ENCODE measurements around the gene PRSS53.
"Not testable (repeated sequence)": the region's sequence is repeated elsewhere in the genome, so short reads cannot be mapped to it uniquely, and the experiment has no call there.

Gene PRSS53

DNA sequence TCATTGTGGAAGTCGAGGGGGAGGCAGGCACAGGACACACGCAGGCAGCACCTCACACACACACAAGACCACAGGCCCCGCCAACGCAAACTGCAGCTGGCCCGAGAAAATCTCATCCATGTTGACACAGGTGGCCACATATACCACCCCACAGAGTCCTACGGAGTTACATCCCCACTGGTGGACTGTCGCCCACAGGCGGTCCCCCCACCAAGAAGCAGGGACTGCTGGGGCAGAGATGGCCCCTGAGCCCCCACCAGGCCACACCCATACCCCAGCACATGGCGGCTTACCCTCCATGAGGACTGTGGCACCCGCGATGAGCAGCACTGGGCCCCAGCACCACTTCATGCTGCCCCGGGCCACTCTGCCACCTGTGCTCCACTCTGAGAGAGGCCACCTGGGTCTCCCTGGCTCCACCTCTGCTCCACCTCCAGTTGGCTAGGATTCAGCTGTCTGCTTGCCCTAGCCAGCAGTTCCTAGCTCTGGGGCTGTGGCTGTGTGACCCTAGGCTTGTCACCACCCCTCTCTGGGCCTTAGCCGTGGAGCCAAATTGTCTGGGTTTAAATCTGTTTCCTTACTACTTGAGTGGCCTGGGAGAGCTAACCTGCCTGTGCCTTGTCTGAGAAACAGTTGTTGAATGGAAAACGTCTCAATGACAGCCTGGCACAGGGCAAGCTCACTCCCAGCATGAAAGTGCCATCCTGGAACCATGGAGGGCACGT, at the start of gene PRSS53:
PRSS53 (minus strand) TSS at position 485 of the 725 bp plus-strand sequence; CDS start at position 351, 134 bp downstream.
- no peak for DNase-seq

DNA sequence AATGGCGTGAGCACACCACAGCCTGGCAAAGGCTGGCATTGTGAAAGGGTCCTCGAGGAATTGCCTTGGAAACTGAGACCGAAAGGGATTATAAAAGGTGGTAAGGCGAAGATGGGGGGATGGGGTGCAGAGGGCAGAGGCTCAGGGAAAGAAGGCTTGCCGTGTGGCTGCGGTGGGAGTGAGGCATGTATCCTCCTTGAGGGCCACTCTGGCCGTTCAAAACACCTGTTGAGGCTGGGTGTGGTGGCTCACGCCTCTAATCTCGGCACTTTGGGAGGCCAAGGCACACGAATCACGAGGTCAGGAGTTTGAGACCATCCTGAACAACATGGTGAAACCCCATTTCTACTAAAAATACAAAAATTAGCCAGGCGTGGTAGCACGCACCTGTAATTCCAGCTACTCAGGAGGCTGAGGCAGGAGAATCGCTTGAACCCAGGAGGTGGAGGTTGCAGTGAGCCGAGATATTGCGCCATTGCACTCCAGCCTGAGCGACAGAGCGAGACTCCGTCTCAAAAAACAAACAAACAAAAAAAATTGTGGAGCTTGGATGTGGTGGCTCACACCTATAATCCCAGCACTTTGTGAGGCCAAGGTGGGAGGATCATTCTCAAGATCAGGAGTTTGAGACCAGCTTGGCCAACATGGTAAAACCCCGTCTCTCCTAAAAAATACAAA, 48.2 kb upstream of the PRSS53 start:
- not testable (repeated sequence) for DNase-seq

DNA sequence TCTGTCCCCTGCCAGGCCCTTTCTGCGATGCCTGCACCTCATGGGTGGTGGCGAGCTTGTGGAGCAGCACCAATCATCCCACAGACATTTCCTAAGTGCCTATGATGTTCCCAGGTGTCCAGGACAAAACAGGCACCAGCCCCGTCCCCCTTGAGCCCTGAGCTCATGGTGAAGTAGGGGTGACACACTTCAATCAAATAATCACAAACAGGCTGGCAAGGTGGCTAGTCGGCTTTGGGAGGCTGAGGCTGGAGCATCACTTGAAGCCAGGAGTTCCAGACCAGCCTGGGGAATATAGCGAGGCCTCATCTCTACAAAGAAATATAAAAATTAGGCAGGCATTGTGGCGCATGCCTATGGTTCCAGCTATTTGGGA, 47.5 kb upstream of the PRSS53 start:
- DNase-seq = no peak

DNA sequence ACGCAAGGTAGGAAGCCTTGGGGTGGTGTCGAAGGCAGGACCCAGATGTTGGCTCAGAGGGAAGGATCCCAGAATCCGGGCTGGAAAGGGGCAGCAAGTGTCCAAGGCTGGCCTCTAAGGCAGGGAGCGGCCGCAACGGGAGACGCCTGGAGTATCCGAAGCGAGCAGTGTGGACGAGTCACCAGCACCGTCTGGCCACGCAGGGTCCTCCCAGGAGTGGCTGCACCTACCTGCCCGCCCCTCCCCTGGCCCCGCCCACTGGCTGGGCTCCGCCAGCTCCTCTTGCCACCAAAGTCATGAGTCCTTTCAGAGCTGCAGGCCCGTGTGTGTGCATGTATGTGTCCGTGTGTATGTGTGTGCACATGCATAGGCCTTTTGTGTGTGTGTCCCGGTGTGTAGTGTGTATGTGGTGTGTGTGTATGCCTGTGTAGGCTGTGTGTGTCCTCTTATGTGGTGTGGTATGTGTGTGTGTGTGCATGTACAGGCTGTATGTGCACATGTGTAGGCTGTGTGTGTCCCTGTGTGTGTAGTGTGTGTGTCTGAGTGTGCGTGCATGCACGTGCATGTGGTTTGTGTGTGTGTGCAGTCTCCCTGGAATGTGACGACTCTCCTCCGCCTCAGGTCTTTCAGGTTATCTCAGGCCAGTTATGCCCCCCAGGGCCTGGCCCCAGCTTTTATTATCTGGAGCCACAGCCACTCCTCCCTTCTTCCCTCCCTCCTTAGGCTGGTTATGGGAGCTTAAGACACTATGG, 47.0 kb upstream of the PRSS53 start, which contains the start of gene PRSS8:
PRSS8 (minus strand) TSS at position 193 of the 752 bp plus-strand sequence. CDS start 229 bp downstream, outside the sequence.
- DNase-seq = no peak

DNA sequence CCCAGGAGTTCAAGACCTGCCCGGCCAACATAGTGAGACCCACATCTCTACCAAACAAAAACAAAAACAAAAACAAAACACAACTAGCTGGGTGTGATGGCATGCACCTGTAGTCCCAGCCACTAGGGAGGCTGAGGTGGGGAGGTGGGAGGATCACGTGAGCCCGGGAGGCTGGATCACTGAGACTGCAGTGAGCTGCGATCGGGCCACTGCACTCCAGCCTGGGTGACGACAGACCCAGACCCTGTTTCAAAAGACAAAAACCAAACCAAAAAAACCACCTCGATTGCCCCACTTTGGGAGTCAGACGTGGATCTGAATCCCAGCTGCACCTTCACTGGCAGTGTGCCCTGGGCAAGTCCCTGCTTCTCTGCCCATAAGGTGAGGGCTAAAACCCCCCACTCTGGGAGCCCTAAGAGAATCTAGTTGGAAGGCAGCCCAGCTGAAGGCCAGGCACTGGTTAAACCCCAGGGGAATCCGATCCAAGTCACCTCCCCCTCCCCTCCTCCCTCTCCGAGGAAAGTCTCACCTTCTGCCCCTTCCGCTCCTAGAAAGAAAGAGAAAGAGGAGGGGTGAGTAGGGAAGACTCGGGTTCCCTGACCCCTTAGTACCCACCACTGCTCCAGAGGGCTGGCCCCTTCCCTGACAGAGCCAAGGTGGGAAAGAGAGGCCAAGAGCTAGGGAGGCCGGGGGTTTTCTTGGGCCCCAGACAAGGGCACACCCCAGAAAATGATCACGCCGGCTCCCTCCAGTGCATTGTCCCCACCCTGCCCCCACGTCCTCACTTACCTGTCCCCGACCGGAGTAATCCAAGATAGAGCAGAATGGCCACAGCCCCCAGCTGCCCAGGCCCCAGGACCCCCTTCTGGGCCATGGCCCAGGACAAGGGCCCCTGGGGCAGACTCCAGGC, 46.1 kb upstream of the PRSS53 start:
- no peak for DNase-seq

DNA sequence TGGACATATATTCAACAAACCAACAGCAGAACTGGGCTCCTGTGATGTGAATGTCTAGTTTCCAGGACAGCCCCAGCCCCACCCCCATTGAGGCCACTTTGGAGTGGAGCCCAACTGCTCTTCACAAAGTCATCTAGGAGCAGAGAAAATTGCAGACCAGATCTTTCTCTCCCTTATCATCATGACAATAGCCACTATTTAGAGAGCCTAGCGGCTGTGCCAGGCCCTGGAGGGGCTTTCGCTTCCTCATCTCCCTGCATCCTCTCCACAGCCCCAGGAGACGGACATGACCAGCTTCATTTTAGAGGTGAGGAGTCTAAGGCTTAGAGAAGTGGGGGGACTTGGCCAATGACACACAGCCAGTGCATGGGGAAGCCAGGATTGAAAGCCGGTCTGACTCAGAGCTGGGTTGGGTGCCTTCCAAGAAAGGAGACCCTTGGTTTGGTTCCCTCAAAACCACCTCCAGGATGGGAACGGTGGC, 45.4 kb upstream of the PRSS53 start:
- no peak for DNase-seq

DNA sequence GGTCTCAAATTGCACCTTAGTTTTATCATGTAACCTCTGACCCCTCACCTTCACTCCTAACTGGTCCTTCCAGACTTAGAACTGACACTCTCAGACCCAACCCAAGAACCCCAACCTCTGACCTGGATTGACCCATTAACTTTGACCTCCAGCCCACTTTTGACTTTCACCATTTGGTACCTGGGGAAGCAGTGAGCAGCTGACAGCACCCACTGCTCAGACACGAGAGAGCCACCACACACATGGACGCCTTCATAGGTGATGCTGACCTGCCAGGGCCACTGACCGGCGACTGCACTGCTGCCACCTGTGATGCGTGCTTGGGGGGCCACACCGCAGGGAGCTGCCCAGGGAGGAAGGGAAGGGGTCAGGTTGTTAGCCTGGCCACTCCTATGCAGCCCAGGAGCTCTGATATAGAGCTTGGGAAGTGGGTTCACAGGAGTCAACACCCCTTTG, 44.3 kb upstream of the PRSS53 start:
- DNase-seq = no peak

DNA sequence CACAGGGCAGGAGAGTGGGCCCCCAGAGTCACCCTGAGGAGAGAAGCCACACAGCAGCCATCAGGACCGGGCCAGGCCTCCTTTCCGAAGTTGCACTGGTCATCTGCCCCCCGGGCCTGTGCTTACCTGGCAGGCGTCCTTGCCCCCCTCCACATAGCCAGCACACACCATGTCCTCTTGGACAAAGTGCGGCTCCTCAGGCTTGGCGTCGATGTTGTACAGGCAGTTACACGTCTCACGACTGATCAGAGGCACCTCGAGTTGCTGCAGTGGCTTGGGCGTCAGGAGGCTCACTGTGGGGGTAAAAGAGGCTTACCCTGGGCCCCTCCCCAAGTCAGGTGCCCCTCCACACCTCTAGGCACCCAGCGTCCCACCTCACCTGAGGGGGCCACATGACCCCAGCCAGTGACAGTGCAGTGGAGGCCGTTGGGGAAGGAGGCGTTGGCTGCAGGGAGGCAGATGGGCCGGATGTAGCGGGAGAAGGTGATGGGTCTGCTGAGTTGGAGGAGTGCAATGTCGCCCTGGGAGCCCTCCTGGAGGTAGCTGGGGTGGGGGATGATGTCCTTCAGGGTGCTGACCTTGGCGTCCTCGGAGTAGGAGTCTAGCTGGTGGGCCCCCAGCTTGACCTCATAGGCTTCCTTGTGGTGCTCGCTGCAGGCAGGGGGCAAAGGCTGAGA, 43.7 kb upstream of the PRSS53 start:
- no peak for DNase-seq

DNA sequence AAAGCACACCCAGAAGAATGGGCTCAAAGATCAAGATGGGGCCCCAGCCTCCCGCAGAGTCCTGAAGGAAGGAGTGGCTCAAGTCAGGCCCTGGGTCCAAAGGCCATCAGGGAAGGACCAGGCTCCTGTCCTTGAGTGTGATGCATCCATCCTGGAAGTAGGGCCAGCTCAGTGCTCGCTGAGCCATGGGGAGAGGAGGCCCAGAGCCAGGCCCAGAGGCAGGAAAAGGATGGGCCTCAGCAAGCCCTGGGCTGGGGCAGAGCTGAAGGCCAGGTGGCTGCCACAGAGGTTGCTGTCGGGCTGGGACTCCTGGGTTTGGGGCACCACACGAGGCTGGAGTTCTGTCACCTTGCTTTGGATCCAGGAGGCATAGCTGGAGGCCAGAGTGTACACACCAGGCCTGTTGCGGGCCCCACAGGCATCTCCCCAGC, 43.1 kb upstream of the PRSS53 start:
- DNase-seq = no peak

DNA sequence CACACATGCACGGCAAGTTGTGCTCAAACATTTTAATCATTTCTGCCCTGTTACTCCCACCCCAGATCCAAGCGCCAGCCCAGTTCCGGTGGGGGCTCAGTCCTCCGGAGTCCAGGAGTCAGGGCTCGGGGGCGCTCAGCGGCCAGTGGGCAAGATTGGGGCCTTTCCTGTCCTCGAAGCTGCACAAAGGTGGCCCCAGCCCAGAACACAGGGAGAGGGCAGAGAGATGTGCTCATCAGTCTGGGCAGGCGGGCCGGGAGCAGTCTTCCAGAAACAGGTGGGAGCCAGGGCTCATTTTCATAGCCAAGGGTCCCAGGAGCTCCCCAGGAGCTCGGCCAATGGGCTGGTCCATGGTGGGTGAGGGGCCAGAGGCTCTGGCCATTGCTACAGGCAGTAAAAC, 42.7 kb upstream of the PRSS53 start:
- no peak for DNase-seq

DNA sequence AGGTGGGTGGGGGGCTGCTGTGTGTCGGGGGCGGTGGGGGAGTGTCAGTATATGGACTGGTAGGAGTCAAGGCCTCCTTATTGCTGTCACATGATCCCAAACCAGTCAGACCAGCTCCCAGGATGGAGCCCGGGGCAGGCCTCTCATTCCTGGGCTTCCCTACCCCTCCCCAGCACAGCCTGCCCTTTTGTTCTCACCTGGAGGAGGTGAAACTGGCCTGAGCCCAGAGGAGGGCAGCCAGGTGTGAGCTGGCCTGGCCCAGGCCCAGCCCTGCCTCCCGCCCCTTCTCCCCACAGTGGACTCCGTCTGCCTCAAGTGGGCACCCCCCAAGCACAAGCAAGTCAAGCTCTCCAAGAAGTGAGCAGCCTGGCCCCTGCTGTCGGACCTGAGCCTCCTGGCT, 42.2 kb upstream of the PRSS53 start:
- DNase-seq = no peak

DNA sequence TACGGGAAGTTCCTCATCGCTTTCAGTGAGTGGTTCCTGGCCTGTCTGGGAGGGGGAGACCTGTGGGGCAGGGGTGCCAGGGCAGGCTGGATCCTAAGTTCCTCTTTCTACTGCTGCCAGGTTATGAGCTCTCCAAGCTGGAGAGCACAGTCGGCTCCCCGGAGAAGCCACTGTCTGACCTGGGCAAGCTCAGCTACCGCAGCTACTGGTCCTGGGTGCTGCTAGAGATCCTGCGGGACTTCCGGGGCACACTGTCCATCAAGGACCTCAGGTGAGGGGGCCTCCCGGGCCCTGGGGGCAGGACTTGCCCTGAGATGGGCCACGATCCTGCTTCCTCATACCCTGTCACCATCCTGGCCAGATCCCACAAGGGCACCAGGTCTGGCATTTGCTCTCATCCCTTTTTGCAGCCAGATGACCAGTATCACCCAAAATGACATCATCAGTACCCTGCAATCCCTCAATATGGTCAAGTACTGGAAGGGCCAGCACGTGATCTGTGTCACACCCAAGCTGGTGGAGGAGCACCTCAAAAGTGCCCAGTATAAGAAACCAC, 41.7 kb upstream of the PRSS53 start:
- no peak for DNase-seq

DNA sequence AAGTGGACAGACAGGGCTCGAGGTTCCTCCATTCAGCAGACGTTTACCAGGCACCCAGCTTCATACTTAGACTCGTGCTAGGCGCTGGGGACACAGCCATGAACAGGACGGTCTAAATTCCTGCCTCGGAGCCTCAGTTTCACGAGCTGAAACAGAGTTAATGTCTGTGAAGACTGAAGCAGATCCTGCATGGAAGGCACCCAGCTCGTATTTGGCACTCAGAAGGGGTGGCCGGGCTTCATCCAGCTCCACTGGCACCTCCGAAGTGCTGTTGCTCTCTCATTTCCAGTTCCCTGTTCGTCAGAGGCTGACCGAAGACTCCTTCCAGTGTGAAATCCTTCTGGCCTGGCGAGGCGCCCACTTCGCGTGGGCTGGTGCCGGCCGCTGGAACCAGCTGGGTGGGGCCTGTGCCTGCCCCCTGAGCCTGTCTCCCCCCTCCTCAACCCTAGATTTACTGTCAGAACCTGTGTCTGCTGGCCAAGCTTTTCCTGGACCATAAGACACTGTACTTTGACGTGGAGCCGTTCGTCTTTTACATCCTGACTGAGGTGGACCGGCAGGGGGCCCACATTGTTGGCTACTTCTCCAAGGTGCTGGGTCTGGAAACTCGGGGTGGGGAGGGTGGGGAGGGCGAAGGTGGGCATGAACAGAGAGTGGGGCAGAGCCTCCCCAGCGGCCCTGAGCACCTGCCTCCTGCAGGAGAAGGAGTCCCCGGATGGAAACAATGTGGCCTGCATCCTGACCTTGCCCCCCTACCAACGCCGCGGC, 41.0 kb upstream of the PRSS53 start:
- no peak for DNase-seq

DNA sequence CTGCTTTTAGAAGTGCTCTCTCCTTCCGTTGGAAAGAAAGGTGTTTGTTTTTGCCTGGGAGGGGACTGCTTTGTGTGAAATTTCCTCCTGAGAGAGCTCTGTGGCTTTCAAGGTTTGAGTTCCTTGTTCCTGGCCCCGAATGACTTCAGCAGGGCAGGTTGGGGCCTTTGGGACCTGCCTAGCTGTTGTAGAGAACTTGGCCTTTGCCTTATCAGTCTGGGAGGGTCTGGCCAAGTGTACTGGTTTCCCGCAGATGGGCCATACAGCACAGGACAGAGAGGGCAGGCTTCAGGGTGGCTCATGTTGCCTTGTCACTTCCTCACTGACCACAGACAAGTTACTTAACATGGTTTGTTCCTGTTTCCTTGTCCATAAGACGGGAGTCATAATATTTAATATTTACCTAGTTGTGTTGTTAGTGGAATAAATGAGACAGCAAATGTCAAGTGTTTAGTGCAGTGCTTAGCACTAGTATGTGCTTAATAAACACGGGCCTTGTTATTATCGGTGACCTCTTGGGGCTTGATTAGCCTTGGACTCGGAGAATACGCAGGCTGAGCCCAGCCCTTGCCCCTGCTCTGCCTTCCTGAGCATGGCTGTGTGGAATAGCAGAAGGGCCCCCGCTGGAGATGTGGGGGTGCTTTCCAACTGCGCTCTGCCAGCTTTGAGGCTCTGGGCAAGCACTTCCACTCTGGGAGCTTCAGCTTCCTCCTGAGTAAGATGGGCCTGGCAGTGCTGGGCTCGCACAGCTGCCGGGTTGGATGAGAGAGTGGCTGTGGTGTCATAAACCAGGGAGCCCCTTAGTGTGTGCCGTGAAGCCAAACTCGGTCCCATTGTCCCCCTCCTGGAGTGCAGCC, 40.2 kb upstream of the PRSS53 start:
- no peak for DNase-seq

DNA sequence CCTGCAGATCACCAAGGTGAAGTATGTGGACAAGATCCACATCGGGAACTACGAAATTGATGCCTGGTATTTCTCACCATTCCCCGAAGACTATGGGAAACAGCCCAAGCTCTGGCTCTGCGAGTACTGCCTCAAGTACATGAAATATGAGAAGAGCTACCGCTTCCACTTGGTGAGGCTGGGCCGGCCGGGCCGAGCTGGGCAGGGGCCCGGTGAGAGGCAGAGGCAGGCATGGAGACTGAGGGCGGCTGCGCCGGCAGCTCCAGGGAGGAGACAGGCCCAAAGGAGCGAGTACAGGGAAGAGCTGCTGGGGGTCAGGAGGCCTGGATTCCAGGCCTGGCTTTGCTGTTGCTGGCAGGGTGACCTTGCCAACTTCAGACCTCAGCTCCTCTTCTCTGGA, 38.4 kb upstream of the PRSS53 start:
- DNase-seq = no peak

DNA sequence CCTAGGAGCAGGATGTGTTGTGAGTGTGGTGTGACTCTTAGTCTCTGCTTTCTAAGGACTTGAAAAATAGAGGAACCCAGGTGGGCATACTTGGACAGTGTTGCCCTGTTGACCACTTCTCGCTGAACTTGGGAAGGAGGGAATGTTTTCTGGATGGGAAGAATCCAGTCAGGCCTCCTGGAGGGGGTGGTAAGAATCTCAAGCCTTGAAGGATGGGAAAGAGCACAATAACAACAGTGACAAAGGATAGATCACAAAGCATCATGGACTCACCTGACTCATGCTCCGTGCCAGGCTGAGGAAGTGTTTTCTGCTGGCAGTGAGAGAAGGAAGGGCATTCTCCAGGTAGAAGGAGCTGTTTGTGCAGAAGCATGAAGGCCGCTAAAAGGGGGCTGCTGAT, 37.1 kb upstream of the PRSS53 start:
- no peak for DNase-seq

DNA sequence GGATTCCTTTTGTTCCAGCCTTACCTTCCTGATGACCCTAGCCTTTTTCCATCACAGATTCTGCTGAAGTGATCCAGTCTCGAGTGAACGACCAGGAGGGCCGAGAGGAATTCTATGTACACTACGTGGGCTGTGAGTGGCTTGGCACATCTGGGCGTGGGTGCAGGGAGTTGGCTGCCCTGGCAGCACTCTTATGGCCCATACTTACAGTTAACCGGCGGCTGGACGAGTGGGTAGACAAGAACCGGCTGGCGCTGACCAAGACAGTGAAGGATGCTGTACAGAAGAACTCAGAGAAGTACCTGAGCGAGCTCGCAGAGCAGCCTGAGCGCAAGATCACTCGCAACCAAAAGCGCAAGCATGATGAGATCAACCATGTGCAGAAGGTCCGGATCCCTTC, 31.4 kb upstream of the PRSS53 start:
- DNase-seq = no peak

DNA sequence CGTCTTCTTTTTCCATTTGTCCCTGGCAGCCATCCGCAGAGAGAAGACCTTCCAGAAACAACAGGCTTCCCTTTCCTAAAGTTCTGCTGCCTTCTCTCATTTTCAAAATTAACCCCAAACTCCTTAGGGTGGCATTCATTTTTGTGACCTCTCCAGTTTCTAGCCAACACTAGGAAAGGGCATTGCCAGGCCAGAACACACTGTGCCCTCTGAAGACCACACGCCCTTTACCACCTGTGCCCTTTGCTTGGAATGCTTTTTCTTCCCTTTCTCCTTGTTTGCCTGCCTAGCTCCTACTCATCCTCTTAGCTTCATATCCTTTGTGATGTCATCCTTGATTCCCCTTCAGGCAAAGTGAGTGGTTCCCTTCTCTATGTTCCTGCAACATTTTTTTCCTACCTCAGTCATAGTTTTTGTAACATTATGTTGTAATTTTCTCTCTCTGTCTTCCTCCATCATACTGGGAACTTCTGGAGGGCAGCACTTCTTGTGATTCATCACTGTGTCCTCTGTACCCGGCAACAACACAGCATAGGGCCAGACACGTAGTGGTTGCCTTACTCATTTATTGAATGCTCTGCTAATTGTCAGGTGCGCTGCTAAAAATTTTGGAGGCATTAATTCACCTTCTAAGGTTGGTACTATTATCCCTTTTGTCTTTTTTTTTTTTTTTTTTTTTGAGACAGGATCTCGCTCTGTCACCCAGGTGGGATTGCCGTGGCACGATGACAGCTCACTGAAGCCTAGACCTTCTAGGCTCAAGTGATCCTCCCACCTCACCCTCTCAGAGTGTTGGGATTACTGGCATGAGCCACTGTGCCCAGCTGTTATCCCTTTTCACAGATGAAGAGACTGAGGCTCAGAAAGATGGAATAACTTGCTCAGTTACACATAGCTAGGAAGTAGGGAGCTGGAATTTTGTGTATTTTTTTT, 29.7 kb upstream of the PRSS53 start:
- DNase-seq = no peak
